Right atrium auricular region (tissue), 2 donors: ENCODE results near the gene DZIP1L. TPM values are rescaled to one million over a fixed set of nuclear protein-coding genes. Genes with fewer than 3 reads are reported as not detected.
"Not testable (repeated sequence)": the region's sequence is repeated elsewhere in the genome, so short reads cannot be mapped to it uniquely, and the experiment has no call there.

Source experiments
- DNase-seq: peaks from one replicate; pipeline ENCODE4 v3.0.0-alpha.2; 2019; ENCODE audit warnings: low spot score
- H3K27ac ChIP-seq, 2 donors: fragments of 200-600 bp; sonication (generic); 1 replicate in 1 of 2; 2 replicates in 1 of 2; pipeline ENCODE4 v1.5.1; 2016 to 2019
- H3K27me3 ChIP-seq, 2 donors: fragments of 200-600 bp; sonication (generic); one replicate each; pipeline versions ENCODE4 v1.5.1 to v1.6.0; 2017 to 2019
- H3K36me3 ChIP-seq: fragments of 200-600 bp; sonication (generic); one replicate; pipeline ENCODE4 v1.5.1; 2016
- H3K4me1 ChIP-seq, 2 donors: fragments of 200-600 bp; sonication (generic); one replicate each; pipeline versions ENCODE4 v1.5.1 to v1.6.0; 2017 to 2019
- H3K4me3 ChIP-seq, 2 donors: fragments of 200-600 bp; sonication (generic); 1 replicate in 1 of 2; 2 replicates in 1 of 2; pipeline ENCODE4 v1.5.1; 2017 to 2019; ENCODE audit warnings: mild to moderate bottlenecking in 1 of 2, moderate library complexity in 1 of 2
- H3K9me3 ChIP-seq, 2 donors: fragments of 200-600 bp; sonication (generic); one replicate each; pipeline ENCODE4 v1.5.1; 2019
- CTCF ChIP-seq, 2 donors: fragments of 200-600 bp; sonication (generic); IDR thresholded peaks; one replicate each; pipeline ENCODE4 v1.5.1; 2019; ENCODE audit warnings: antibody characterized with exemption in 2 of 2
- total RNA-seq, 2 donors: library from RNA; depleted of rRNA; stranded (reverse); fragments of >200 nt; gene quantifications; one replicate each; pipeline ENCODE4 v1.1.0, GENCODE V29; 2016

Gene DZIP1L
- total RNA-seq, 2 donors from 2014 or later, result 4.0 to 4.6 TPM

GRCh38 chr3:138105598-138105997, 9.8 kb downstream of the DZIP1L start:
- Histone ChIP-seq H3K27me3 (no peaks in the 10 kb centered on the region), H3K9me3 (no peaks in the 10 kb centered on the region), H3K4me3 (no peak overlapping the region), H3K36me3 (peaks cover 16% of the 10 kb centered on the region), H3K27ac (no peak overlapping the region), H3K4me1 (no peaks in the 10 kb centered on the region)
- DNase-seq, result no peak
- TF ChIP-seq CTCF (IDR thresholded peaks at IDR 0.05), result no peak

DNA sequence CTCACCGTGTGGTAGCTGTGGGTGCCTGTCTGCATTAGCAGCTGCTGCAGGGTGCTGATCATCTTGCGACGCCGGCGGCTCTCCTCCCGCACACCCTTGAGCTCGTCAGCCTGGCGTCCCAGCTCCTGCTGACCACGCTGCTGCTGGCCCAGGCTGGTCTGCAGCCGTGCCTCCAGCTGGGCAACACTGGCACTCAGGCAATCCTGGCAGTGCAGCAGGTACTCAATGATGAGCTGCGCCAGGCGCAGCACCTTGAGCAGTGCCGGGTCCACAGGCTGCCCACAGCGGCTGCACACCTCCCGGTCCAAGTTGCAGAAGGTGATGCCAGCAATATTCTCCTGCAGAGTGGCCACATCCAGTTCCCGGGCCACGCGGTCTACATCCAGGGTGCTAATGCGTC, 11.9 kb downstream of the DZIP1L start:
- H3K4me1 ChIP-seq, result no peaks in the 10 kb centered on the region
- H3K27ac ChIP-seq, result no peak overlapping the region
- no peak overlapping the region for H3K4me3 ChIP-seq
- no peak for TF ChIP-seq CTCF (IDR thresholded peaks at IDR 0.05)
- no peaks in the 10 kb centered on the region for H3K27me3 ChIP-seq
- no peak for DNase-seq
- peaks cover 16% of the 10 kb centered on the region for H3K36me3 ChIP-seq
- H3K9me3 ChIP-seq, result no peaks in the 10 kb centered on the region

DNA sequence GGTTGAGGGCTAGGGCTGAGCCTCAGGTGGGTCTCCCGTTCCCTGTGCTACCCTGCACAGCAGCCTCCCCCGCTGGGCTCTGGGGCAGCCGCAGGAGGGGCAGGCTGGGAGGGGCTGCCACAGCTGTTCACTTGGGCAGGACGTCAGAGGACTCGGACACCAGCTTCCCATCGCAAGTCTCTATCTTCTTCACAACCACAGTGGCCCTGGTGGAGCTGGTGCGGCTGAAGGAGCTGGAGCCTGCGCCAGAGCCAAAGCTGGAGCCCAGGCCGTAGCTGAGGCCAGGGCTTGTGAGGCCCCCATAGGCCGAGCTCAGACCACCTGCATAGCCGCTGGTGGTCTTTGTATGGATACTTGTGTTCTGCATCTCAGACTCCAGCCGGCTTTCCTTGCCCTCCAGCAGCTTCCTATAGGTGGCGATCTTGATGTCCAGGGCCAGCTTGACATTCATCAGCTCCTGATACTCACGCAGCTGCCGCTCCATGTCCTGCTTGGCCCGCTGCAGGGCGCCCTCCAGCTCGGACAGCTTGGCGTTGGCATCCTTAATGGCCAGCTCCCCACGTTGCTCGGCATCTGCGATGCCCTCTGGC, 14.0 kb downstream of the DZIP1L start:
- not testable (repeated sequence) for H3K27me3 ChIP-seq, H3K4me3 ChIP-seq, H3K4me1 ChIP-seq, H3K27ac ChIP-seq, DNase-seq, H3K9me3 ChIP-seq
- H3K36me3 ChIP-seq, result peaks cover 23% of the 10 kb centered on the region

GRCh38 chr3:138099417-138099816, 16.0 kb downstream of the DZIP1L start:
- no peak overlapping the region for H3K4me3 ChIP-seq
- no peak for TF ChIP-seq CTCF (IDR thresholded peaks at IDR 0.05)
- H3K9me3 ChIP-seq, result no peaks in the 10 kb centered on the region
- no peak for DNase-seq
- H3K27me3 ChIP-seq, result no peaks in the 10 kb centered on the region
- H3K36me3 ChIP-seq, result peaks cover 28% of the 10 kb centered on the region
- no peak overlapping the region for H3K27ac ChIP-seq
- no peaks in the 10 kb centered on the region for H3K4me1 ChIP-seq

DNA sequence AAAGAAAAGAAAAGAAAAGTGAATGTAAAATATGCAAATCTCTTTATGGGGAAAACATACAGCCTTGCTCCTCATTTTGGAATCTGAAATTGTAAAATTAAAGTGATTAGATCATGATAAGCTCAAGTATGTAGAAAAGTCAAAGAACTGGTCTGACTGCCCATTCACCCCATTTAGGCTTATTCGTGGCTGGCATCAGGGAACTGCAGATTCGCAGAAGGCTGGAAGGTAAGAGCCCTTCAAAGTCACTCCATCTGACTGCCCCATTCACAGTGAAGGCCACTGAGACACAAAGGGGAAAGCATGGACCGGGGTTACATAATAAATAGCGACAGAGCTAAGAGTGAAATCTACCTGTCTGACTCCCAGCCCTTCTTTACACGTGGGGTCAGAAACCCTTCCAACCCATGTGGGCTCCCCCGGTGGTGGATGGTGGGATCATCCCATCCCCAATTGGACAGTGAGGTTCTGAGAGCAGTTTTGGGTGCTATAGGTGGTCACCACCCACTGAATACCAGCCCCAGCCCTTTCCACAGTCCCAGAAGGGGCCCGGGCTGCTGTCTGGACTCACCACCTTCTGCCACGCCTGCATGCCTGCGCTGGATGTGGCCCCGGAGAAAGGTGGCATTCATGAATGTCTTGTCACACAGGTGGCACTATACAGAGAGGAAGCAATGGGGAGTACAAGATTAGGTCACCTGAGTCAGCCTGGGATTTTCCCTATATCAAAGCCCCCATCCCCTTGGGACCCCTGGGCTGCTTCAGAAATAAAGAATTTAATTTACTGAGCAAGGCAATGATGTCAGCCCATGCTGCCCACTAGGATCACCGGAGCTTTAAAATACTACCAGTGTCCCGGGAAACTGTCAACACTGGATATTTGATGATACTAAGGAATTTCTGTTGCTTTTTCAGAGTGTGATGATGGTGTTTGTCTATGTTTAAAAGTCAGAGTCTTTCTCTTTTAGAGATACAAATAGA, 17.9 kb downstream of the DZIP1L start:
- no peak overlapping the region for H3K4me3 ChIP-seq
- no peaks in the 10 kb centered on the region for H3K27me3 ChIP-seq
- no peak for TF ChIP-seq CTCF (IDR thresholded peaks at IDR 0.05)
- H3K4me1 ChIP-seq, result no peaks in the 10 kb centered on the region
- H3K9me3 ChIP-seq, result peaks cover 0 to 3% of the 10 kb centered on the region in 2 donors
- H3K36me3 ChIP-seq, result peaks cover 22% of the 10 kb centered on the region
- no peak for DNase-seq
- H3K27ac ChIP-seq, result no peak overlapping the region

DNA sequence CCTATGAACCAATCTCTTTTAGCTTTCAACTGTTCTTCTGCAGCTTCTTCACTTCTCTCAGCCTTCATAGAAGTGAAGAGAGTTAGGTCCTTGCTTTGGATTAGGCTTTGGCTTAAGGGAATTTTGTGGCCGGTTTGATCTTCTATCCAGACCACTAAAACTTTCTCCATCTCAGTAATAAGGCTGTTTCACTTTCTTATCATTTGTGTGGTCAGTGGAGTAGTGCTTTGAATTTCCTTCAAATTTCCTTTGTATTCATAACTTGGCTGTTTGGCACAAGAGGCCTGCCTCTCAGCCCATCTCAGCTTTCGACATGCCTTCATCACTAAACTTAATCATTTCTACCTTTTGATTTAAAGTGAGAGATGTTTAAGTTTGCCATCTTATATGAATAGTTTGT, 21.7 kb downstream of the DZIP1L start:
- peaks cover 0 to 3% of the 10 kb centered on the region in 2 donors for H3K9me3 ChIP-seq
- H3K27ac ChIP-seq, result no peak overlapping the region
- no peak for TF ChIP-seq CTCF (IDR thresholded peaks at IDR 0.05)
- no peaks in the 10 kb centered on the region for H3K4me1 ChIP-seq
- peaks cover 23% of the 10 kb centered on the region for H3K36me3 ChIP-seq
- DNase-seq, result no peak
- no peaks in the 10 kb centered on the region for H3K27me3 ChIP-seq
- H3K4me3 ChIP-seq, result no peak overlapping the region
